GM19023 (cell line): ENCODE data around the gene NECTIN2.
"Not testable (repeated sequence)": the region's sequence is repeated elsewhere in the genome, so short reads cannot be mapped to it uniquely, and the experiment has no call there.

Source experiments
- ATAC-seq: cut with Tn5 transposase; IDR thresholded peaks from one replicate; pipeline ENCODE4 v1.9.1; 2021; ENCODE audit warnings: mild to moderate bottlenecking, moderate library complexity; ENCODE audit not compliant: unreplicated experiment

NECTIN2 gene

GRCh38 chr19:44904426-44904994 lies 58.4 kb downstream of the NECTIN2 start:
- no peak for ATAC-seq

- ATAC-seq, result no peak
These were observed 59.5 kb downstream of the NECTIN2 start, which contains the start of gene APOE for GRCh38 chr19:44905437-44906160. Gene APOE (plus strand): TSS chr19:44905796. CDS start chr19:44906625, 829 bp downstream.

GRCh38 chr19:44907613-44908012 lies 61.5 kb downstream of the NECTIN2 start:
- ATAC-seq, result no peak

- no peak for ATAC-seq
These were observed 62.2 kb downstream of the NECTIN2 start for GRCh38 chr19:44908074-44908835.

DNA sequence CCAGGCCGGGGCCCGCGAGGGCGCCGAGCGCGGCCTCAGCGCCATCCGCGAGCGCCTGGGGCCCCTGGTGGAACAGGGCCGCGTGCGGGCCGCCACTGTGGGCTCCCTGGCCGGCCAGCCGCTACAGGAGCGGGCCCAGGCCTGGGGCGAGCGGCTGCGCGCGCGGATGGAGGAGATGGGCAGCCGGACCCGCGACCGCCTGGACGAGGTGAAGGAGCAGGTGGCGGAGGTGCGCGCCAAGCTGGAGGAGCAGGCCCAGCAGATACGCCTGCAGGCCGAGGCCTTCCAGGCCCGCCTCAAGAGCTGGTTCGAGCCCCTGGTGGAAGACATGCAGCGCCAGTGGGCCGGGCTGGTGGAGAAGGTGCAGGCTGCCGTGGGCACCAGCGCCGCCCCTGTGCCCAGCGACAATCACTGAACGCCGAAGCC lies 62.8 kb downstream of the NECTIN2 start:
- no peak for ATAC-seq

DNA sequence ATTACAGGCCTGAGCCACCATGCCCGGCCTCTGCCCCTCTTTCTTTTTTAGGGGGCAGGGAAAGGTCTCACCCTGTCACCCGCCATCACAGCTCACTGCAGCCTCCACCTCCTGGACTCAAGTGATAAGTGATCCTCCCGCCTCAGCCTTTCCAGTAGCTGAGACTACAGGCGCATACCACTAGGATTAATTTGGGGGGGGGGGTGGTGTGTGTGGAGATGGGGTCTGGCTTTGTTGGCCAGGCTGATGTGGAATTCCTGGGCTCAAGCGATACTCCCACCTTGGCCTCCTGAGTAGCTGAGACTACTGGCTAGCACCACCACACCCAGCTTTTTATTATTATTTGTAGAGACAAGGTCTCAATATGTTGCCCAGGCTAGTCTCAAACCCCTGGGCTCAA lies 63.7 kb downstream of the NECTIN2 start:
- ATAC-seq, result no peak

DNA sequence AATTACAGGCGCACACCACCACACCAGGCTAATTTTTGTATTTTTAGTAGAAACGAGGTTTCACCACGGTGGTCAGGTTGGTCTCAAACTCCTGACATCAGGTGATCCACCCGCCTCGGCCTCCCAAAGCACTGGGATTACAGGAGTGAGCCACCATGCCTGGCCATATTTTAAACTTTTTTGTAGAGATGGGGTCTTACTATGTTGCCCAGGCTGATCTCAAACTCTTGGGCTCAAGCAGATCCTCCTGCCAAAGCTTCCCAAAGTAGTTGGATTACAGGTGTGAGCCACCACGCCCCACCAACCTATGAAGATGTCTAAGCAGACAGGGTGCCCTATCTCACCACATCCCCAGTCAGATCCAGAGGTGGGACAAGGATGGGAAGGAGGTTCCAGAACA lies 65.8 kb downstream of the NECTIN2 start:
- ATAC-seq, result not testable (repeated sequence)

DNA sequence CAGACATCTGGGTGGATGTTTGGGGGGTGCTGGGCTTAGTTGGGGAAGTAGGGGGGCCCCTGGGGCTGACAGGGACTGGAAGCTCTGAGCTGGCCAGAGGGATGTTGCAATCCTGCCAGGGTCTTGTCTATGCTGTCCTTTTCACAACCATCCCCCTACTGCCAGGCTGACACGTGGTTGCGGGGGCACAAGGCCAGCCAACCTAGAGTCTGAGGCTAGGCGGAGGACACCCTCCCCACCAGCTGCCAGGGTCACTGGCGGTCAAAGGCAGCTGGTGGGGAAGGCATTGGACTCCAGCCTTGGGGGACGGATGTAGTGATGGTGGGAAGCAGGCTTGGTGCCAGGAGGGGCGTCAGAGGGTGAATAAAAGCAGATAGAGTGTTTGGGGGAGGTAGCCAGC lies 66.8 kb downstream of the NECTIN2 start:
- ATAC-seq, result no peak

DNA sequence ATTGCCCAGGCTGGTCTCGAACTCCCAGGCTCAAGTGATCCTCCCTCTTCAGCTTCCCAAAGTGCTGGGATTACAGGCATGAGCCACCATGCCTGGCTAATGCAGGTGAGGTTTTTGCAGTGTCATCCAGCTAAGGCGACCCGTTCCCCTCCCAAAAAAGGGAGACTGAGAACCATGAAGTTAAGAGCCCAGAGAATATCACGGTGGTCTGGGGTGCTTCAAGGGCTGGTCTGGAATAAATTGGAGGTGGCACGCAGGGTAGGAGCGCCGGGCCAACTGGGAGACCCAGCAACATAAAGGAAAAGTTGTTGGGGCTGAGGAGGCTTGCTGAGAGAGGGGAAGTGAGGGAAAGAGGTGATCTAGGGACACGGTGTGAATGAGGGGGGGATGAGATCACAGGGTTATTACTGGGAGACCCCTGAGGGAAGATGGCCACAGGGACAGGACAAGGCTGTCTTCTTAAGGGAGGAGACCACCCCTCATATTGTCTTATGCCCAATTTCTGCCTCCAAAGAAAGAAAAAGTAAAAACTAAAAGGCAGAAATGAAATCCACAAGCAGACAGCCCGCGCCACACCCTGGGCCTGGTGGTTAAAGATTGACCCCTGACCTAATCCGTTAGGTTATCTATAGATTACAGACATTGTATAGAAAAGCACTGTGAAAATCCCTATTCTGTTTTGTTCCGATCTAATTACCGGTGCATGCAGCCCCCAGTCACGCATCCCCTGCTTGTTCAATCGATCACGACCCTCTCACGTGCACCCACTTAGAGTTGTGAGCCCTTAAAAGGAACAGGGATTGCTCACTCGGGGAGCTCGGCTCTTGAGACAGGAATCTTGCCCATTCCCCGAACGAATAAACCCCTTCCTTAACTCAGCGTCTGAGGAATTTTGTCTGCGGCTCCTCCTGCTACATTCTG lies 67.7 kb downstream of the NECTIN2 start:
- not testable (repeated sequence) for ATAC-seq

DNA sequence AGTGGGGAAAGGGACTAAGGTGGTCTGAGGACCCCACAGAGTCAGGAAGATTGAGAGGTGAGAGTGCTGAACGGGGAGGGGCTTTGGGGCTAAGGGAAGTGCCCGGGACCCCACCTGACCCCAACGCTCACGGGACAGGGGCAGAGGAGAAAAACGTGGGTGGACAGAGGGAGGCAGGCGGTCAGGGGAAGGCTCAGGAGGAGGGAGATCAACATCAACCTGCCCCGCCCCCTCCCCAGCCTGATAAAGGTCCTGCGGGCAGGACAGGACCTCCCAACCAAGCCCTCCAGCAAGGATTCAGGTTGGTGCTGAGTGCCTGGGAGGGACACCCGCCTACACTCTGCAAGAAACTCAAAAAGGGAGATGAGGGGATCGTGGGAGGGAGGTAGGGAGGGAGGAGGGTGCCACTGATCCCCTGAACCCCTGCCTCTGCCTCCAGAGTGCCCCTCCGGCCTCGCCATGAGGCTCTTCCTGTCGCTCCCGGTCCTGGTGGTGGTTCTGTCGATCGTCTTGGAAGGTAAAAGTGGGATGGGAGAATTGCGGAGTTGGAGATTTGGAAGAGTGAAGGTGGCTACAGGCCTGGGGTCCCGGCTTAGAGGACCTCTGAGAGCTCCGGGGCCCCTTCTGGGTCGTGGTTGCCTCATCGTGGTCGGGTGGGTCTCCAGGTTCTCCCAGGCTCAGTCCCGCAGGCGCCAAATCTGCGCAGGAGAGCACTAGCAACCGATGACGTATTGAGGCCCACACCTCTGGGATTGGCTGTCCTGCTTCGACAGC lies 68.5 kb downstream of the NECTIN2 start, which contains the start of gene APOC1:
Gene APOC1 (plus strand): TSS at position 176 of the 774 bp plus-strand sequence. CDS start 284 bp downstream, at position 460.
- ATAC-seq, result peak; percentile 91

GRCh38 chr19:44924243-44924725 lies 78.2 kb downstream of the NECTIN2 start:
- no peak for ATAC-seq

DNA sequence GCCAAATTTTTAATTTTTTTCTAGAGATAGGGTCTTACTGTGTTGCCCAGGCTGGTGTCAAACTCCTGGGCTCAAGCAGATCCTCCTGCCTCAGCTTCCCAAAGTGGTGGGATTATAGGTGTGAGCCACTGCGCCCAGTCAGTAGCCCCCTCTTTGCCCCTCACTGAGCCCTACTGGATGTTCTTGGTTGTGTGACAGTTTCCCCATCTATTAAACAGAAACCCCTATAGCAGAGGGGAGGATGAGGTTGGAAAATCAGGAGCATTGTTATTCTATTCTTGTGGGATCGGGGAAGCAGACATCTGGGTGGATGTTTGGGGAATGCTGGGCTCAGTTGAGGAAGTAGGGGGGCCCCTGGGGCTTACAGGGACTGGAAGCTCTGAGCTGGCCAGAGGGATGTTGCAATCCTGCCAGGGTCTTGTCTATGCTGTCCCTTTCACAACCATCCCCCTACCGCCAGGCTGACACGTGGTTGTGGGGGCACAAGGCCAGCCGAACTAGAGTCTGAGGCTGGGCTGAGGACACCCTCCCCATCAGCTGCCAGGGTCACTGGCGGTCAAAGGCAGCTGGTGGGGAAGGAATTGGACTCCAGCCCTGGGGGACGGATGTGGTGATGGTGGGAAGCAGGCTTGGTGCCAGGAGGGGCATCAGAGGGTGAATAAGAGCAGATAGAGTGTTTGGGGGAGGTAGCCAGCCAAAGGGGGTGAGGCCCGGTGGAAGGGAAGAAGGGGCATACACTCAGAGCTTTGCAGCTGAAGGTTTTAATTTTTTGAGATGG lies 79.2 kb downstream of the NECTIN2 start:
- ATAC-seq, result no peak

DNA sequence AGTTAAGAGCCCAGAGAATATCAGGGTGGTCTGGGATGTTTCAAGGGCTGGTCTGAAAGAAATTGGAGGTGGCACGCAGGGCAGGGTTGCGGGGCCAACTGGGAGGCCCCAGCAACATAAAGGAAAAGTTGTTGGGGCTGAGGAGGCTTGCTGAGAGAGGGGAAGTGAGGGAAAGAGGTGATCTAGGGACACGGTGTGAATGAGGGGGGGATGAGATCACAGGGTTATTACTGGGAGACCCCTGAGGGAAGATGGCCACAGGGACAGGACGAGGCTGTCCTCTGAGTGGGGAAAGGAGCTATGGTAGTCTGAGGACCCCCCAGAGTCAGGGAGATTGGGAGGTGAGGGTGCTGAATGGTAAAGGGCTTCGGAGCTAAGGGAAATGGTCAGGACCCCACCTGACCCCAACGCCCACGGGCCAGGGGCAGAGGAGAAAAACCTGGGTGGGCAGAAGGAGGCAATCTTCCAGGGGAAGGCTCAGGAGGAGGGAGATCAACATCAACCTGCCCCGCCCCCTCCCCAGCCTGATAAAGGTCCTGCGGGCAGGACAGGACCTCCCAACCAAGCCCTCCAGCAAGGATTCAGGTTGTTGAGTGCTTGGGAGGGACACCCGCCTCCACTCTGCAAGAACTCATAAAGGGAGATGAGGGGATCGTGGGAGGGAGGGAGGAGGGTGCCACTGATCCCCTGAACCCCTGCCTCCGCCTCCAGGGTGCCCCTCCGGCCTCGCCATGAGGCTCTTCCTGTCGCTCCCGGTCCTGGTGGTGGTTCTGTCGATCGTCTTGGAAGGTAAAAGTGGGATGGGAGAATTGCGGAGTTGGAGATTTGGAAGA lies 80.4 kb downstream of the NECTIN2 start:
- ATAC-seq, result not testable (repeated sequence)

GRCh38 chr19:44927746-44928145 lies 81.6 kb downstream of the NECTIN2 start:
- no peak for ATAC-seq

DNA sequence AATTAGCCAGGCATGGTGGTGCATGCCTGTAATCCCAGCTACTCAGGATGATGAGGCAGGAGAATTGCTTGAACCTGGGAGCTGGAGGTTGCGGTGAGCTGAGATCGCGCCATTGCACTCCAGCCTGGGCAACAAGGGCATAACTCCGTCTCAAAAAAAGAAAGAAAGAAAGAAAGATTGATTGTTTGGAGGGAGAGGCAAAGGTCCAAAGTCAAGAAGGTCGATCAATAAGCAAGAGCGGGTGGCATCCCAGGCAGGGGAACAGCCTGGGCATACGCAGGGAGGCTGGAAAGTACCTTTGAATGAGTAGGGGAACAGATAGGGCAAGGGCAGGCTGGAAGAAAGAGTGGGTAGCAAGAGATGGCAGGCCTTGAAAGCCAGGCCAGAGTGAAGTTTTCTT lies 84.0 kb downstream of the NECTIN2 start:
- no peak for ATAC-seq

DNA sequence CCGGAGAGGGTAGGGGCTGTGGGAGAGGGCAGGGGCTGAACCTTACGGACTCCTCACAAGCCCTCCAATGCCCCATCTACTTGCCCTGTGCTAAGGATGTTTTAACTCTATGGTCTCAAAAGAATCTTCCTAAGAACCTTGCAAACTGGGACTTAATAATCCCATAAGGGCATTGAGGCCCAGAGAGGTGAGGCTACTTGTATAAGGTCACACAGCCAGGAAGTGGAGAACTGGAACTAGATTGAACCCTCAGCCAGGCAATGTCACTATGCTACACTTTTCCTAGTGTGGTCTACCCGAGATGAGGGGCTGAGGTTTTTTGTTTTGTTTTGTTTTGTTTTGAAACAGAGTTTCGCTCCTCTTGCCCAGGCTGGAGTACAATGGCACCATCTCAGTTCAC lies 85.4 kb downstream of the NECTIN2 start:
- ATAC-seq, result no peak
